ENCODE data around the gene PSD2. TPM values are rescaled to one million over a fixed set of nuclear protein-coding genes. Genes with fewer than 3 reads are reported as not detected.

Gene PSD2
- total RNA-seq, 1 experiment from 2014 or later: not detected

DNA sequence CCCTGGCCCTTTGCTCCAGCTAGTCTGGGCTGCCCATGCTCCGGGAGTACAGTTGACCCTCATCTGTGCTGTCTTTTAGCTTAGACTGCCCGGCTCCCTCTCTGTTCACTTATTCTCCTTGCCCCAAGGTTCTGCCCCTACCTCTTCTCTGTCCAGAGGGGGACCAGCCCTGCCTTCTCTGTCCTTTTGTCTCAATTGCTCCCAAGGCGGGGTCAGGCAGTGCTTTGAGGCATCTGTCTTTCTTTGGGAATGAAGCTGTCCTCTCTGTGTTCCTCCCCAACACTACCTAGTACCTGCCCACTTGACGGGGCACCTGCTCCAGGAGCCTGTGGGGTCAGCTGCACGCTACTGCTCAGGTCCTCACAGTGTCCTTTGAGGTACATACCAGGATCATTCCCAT lies 59.3 kb downstream of the PSD2 start:
- Histone ChIP-seq H3K9me3 (ENCODE audit: low read length) (no peaks in the 10 kb centered on the region), H3K27ac (ENCODE audit: low read length) (no peak overlapping the region), H3K4me2 (ENCODE audit: low read depth, low read length, poor library complexity, severe bottlenecking) (no peak overlapping the region), H3K9me2 (replicated peaks; ENCODE audit: insufficient read depth, low read length) (no peaks in the 10 kb centered on the region), H4K20me1 (ENCODE audit: insufficient read depth, low read depth, low read length) (no peaks in the 10 kb centered on the region), H3K27me3 (ENCODE audit: low read length) (no peaks in the 10 kb centered on the region), H2AFZ (ENCODE audit: low read length) (no peak overlapping the region), H3K4me1 (ENCODE audit: low read length) (no peaks in the 10 kb centered on the region), H3K79me2 (ENCODE audit: low read length) (no peaks in the 10 kb centered on the region), H3K36me3 (ENCODE audit: insufficient read depth, low read length) (no peaks in the 10 kb centered on the region), H3K4me3 (ENCODE audit: low read length) (no peak overlapping the region), H3K9ac (ENCODE audit: low read length) (no peak overlapping the region)
- DNase-seq: no peak

DNA sequence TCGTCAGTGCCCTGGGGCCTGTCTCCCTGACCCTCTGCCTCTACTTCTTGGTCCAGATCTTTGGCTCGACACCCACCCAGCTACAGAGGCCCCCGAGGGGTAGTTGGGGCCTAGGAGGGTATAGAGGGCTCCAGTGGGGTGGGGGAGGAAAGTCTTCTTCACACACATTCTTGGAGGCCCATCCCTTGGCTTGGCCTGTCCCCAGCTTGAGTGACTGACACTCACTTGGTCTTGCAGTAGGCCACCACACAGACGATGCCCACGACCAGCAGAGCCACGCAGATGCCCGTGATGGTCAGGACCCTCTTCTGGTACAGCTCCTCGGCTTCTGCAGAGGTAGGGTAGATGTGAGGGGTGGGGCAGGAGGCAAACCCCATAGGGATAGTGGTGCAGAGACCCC lies 59.8 kb downstream of the PSD2 start:
- H3K27ac ChIP-seq (ENCODE audit: low read length): no peak overlapping the region
- H3K4me2 ChIP-seq (ENCODE audit: low read depth, low read length, poor library complexity, severe bottlenecking): no peak overlapping the region
- no peaks in the 10 kb centered on the region for H3K9me3 ChIP-seq (ENCODE audit: low read length)
- H3K4me3 ChIP-seq (ENCODE audit: low read length): no peak overlapping the region
- no peak overlapping the region for H2AFZ ChIP-seq (ENCODE audit: low read length)
- no peak overlapping the region for H3K9ac ChIP-seq (ENCODE audit: low read length)
- H3K9me2 ChIP-seq (replicated peaks; ENCODE audit: insufficient read depth, low read length): no peaks in the 10 kb centered on the region
- H3K79me2 ChIP-seq (ENCODE audit: low read length): no peaks in the 10 kb centered on the region
- no peak for DNase-seq
- H4K20me1 ChIP-seq (ENCODE audit: insufficient read depth, low read depth, low read length): no peaks in the 10 kb centered on the region
- H3K27me3 ChIP-seq (ENCODE audit: low read length): no peaks in the 10 kb centered on the region
- no peaks in the 10 kb centered on the region for H3K4me1 ChIP-seq (ENCODE audit: low read length)
- no peaks in the 10 kb centered on the region for H3K36me3 ChIP-seq (ENCODE audit: insufficient read depth, low read length)

DNA sequence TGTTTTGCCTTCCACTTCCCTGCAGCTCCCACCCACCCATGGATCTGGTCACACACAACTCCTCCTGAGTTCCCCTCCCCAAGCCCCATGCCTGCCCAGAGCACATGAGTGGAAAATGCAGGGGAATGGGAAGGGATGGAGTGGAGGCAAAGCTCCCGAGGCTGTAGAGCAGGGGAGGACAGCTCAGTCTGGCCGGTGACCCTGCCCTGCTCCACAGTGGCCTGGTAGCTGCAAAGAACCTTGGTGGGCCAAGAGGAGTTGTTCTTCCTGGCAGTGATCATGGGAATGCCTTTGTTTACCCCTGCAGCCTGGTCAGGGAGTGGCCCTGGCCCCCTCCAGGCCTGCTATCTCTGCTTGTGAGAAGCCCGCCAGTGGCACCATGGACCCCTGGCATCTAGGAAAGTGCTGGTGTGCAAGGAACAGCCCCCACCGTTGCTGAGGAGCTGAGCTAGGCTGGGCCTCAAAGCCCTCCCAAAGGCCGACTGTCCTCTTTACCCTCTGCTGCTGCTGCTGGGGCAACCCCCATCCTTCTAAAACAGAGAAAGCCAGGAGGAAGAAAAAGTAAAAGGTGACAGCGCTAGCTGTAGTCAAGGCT lies 60.4 kb downstream of the PSD2 start:
- H2AFZ ChIP-seq (ENCODE audit: low read length): no peak overlapping the region

DNA sequence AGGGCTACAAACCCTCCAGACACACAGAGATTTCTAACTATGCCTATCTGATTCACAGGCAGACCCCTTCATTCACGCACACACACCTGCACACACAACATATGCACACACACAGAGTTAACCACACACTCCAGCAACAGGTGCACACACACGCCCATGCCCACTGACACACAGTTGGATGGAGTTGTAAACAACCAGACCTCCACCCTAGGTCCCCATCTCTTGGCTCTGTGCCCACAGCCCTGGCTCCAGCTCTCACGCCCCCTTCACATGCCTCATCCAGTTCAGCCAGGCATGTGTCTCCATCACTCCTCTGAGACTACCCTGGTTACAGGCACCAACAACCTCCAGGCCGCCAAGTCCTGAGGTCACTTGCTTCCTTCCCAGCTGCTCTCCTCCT lies 61.1 kb downstream of the PSD2 start:
- Histone ChIP-seq H4K20me1 (ENCODE audit: insufficient read depth, low read depth, low read length) (no peaks in the 10 kb centered on the region), H3K9me2 (replicated peaks; ENCODE audit: insufficient read depth, low read length) (no peaks in the 10 kb centered on the region), H3K36me3 (ENCODE audit: insufficient read depth, low read length) (no peaks in the 10 kb centered on the region), H3K9me3 (ENCODE audit: low read length) (no peaks in the 10 kb centered on the region), H2AFZ (ENCODE audit: low read length) (no peak overlapping the region), H3K27ac (ENCODE audit: low read length) (no peak overlapping the region), H3K4me1 (ENCODE audit: low read length) (no peaks in the 10 kb centered on the region; the same call in 1 of the 2 replicates), H3K27me3 (ENCODE audit: low read length) (no peaks in the 10 kb centered on the region), H3K4me3 (ENCODE audit: low read length) (no peak overlapping the region), H3K9ac (ENCODE audit: low read length) (no peak overlapping the region), H3K79me2 (ENCODE audit: low read length) (no peaks in the 10 kb centered on the region), H3K4me2 (ENCODE audit: low read depth, low read length, poor library complexity, severe bottlenecking) (no peak overlapping the region)
- no peak for DNase-seq

More for the DNA sequence above, 60.4 kb downstream of the PSD2 start:
- Histone ChIP-seq H3K27me3 (ENCODE audit: low read length) (no peaks in the 10 kb centered on the region), H3K9me2 (replicated peaks; ENCODE audit: insufficient read depth, low read length) (no peaks in the 10 kb centered on the region), H4K20me1 (ENCODE audit: insufficient read depth, low read depth, low read length) (no peaks in the 10 kb centered on the region), H3K4me1 (ENCODE audit: low read length) (no peaks in the 10 kb centered on the region), H3K4me2 (ENCODE audit: low read depth, low read length, poor library complexity, severe bottlenecking) (no peak overlapping the region), H3K9me3 (ENCODE audit: low read length) (no peaks in the 10 kb centered on the region), H3K36me3 (ENCODE audit: insufficient read depth, low read length) (no peaks in the 10 kb centered on the region), H3K27ac (ENCODE audit: low read length) (no peak overlapping the region), H3K79me2 (ENCODE audit: low read length) (no peaks in the 10 kb centered on the region), H3K9ac (ENCODE audit: low read length) (no peak overlapping the region), H3K4me3 (ENCODE audit: low read length) (no peak overlapping the region)
- no peak for DNase-seq

DNA sequence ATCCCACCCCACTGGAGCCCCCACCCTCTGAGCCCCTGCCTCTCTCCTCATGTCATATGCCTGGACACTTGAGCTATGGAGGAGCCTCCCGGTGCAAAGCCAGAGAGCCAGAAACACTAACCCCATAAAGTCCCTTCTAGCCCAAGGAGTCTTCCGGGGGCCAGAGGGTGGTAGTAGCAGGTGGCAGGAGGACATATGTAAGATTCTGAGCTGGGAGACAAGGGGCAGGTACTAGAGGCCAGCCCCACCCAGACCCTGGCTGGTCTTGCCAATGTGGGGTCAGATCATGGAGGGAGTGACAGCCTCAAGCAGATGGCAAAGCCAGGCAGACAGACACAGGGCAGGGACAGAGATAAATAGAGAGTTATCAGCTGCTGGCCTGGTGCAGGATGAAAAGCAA lies 63.4 kb downstream of the PSD2 start:
- Histone ChIP-seq H3K9me3 (ENCODE audit: low read length) (no peaks in the 10 kb centered on the region), H2AFZ (ENCODE audit: low read length) (no peak overlapping the region), H3K79me2 (ENCODE audit: low read length) (no peaks in the 10 kb centered on the region), H3K9me2 (replicated peaks; ENCODE audit: insufficient read depth, low read length) (no peaks in the 10 kb centered on the region), H3K4me1 (ENCODE audit: low read length) (peaks cover 14% of the 10 kb centered on the region), H3K9ac (ENCODE audit: low read length) (no peak overlapping the region), H3K27ac (ENCODE audit: low read length) (no peak overlapping the region), H3K36me3 (ENCODE audit: insufficient read depth, low read length) (no peaks in the 10 kb centered on the region), H3K4me3 (ENCODE audit: low read length) (no peak overlapping the region), H3K27me3 (ENCODE audit: low read length) (no peaks in the 10 kb centered on the region), H3K4me2 (ENCODE audit: low read depth, low read length, poor library complexity, severe bottlenecking) (no peak overlapping the region), H4K20me1 (ENCODE audit: insufficient read depth, low read depth, low read length) (no peaks in the 10 kb centered on the region)
- DNase-seq: no peak

DNA sequence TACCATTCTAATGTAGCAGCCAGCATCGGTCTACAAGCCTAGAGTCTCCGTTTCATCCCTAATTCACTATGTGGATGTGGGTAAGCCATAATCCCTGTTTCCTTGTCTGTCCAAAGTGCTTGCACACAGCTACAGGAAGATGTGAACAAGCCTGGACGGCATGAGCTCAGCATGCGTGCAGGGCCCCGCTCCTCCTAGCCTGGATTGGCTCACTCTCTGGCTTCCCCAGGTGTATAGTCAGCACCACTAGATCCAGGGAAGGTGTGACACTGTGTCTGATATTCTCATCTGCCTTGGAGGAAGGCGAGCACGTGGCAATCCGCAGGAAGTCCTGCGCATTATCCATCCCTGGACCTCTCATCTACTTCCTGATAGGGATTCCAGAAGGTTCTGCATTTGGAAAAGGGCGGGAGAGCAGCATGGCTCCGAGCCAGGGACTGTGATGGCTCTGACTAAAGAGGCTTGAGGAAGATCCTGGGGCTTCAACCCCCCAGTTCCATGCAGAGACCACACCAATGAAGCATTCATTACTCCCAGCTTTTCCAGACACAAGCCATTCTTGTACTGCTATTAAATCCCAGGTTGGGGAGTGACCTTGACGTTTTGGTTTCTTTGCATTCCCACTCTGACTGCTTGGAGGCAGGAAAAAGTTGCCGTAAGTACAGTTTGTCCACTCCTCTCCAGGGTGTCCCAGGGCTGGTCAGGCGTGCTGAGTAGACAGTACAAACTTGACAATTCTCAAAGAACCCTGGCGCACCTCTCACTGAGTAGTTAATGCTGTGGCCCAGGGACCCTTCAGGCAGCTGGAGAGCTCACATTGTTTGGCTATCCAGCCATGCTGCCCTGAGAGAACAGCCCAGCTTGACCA lies 65.6 kb downstream of the PSD2 start:
- no peak overlapping the region for H3K4me2 ChIP-seq (ENCODE audit: low read depth, low read length, poor library complexity, severe bottlenecking)
- no peaks in the 10 kb centered on the region for H3K9me2 ChIP-seq (replicated peaks; ENCODE audit: insufficient read depth, low read length)
- peaks cover 14% of the 10 kb centered on the region for H3K4me1 ChIP-seq (ENCODE audit: low read length)
- H4K20me1 ChIP-seq (ENCODE audit: insufficient read depth, low read depth, low read length): no peaks in the 10 kb centered on the region
- no peaks in the 10 kb centered on the region for H3K36me3 ChIP-seq (ENCODE audit: insufficient read depth, low read length)
- H3K9ac ChIP-seq (ENCODE audit: low read length): no peak overlapping the region
- no peak for DNase-seq
- H3K4me3 ChIP-seq (ENCODE audit: low read length): no peak overlapping the region
- no peak overlapping the region for H2AFZ ChIP-seq (ENCODE audit: low read length)
- no peaks in the 10 kb centered on the region for H3K9me3 ChIP-seq (ENCODE audit: low read length)
- H3K79me2 ChIP-seq (ENCODE audit: low read length): no peaks in the 10 kb centered on the region
- H3K27ac ChIP-seq (ENCODE audit: low read length): no peak overlapping the region
- no peaks in the 10 kb centered on the region for H3K27me3 ChIP-seq (ENCODE audit: low read length)

DNA sequence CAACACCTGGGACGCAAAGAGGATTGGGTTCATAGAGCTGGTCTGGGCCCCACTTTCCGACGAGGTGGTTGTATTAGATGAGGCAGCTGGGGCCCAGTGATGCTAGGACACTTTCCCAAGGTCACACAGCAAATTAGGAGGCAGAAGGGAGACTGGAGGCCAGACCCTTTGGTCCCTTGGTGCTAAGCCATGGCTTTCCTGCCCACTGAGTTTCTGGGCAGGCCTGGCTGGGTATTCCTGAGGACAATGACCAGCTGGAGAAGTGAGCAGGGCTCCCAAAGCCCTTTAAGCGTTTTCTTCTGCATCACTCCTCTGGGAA lies 66.2 kb downstream of the PSD2 start:
- no peak for DNase-seq
- H3K4me1 ChIP-seq (ENCODE audit: low read length): peaks cover 14% of the 10 kb centered on the region
- H3K36me3 ChIP-seq (ENCODE audit: insufficient read depth, low read length): no peaks in the 10 kb centered on the region
- no peaks in the 10 kb centered on the region for H3K79me2 ChIP-seq (ENCODE audit: low read length)
- no peak overlapping the region for H3K27ac ChIP-seq (ENCODE audit: low read length)
- no peaks in the 10 kb centered on the region for H3K27me3 ChIP-seq (ENCODE audit: low read length)
- H3K9me2 ChIP-seq (replicated peaks; ENCODE audit: insufficient read depth, low read length): no peaks in the 10 kb centered on the region
- no peak overlapping the region for H3K9ac ChIP-seq (ENCODE audit: low read length)
- no peak overlapping the region for H2AFZ ChIP-seq (ENCODE audit: low read length)
- peak overlapping the region; percentile 40 for H3K4me2 ChIP-seq (ENCODE audit: low read depth, low read length, poor library complexity, severe bottlenecking)
- no peaks in the 10 kb centered on the region for H4K20me1 ChIP-seq (ENCODE audit: insufficient read depth, low read depth, low read length)
- no peaks in the 10 kb centered on the region for H3K9me3 ChIP-seq (ENCODE audit: low read length)
- H3K4me3 ChIP-seq (ENCODE audit: low read length): no peak overlapping the region

DNA sequence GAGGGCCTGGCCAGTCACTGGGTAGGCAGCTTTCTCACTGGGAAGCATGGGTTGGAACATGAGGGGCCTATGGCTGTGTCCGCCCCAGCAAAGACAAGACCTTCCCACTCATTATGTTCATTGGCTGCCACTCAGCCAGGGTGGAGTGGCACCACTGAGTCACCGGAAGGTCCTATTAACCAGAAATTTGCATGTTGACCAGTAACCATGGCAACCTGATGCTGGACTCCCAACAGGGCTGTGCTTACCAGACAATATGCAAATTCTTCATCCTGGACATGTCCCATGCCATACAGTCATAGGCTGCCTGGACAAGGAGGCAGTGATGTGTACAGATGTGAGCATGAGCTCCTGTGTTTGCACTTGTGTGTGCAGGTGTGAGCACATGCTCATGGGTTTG lies 66.7 kb downstream of the PSD2 start:
- Histone ChIP-seq H3K79me2 (ENCODE audit: low read length) (no peaks in the 10 kb centered on the region), H3K4me3 (ENCODE audit: low read length) (no peak overlapping the region)
- DNase-seq: peak; percentile 57

More for the DNA sequence above, 66.7 kb downstream of the PSD2 start:
- Histone ChIP-seq H3K9me3 (ENCODE audit: low read length) (no peaks in the 10 kb centered on the region), H3K4me2 (ENCODE audit: low read depth, low read length, poor library complexity, severe bottlenecking) (peak overlapping the region; percentile 40), H3K36me3 (ENCODE audit: insufficient read depth, low read length) (no peaks in the 10 kb centered on the region), H2AFZ (ENCODE audit: low read length) (no peak overlapping the region), H3K9me2 (replicated peaks; ENCODE audit: insufficient read depth, low read length) (no peaks in the 10 kb centered on the region), H3K4me1 (ENCODE audit: low read length) (peaks cover 14% of the 10 kb centered on the region), H3K27me3 (ENCODE audit: low read length) (no peaks in the 10 kb centered on the region), H3K9ac (ENCODE audit: low read length) (no peak overlapping the region), H4K20me1 (ENCODE audit: insufficient read depth, low read depth, low read length) (no peaks in the 10 kb centered on the region), H3K27ac (ENCODE audit: low read length) (no peak overlapping the region)

All from Karpas-422 (cell line).